Endodermal cell (in vitro differentiated cells): ENCODE data around the gene SSRP1. TPM values are rescaled to one million over a fixed set of nuclear protein-coding genes. Genes with fewer than 3 reads are reported as not detected.

ENCODE experiments used
- DNase-seq: peaks from one replicate; pipeline ENCODE4 v3.0.0-alpha.2; 2017
- H3K27ac ChIP-seq: 2 replicates; pipeline ENCODE4 v1.5.1; 2013; ENCODE audit warnings: mild to moderate bottlenecking, low read depth, low read length, moderate library complexity
- H3K27me3 ChIP-seq: 2 replicates; pipeline ENCODE4 v1.6.1; 2013; ENCODE audit warnings: mild to moderate bottlenecking, low read length, moderate library complexity; ENCODE audit not compliant: insufficient read depth, control insufficient read depth, poor library complexity, severe bottlenecking
- H3K36me3 ChIP-seq: 2 replicates; pipeline ENCODE4 v1.7.0; 2013; ENCODE audit warnings: mild to moderate bottlenecking, low read length, moderate library complexity; ENCODE audit not compliant: control insufficient read depth, insufficient read depth
- H3K4me1 ChIP-seq: one replicate; pipeline ENCODE4 v1.7.0; 2013; ENCODE audit warnings: low read length; ENCODE audit not compliant: control insufficient read depth, insufficient read depth
- H3K4me3 ChIP-seq: 2 replicates; pipeline ENCODE4 v1.5.1; 2013; ENCODE audit warnings: mild to moderate bottlenecking, low read length, moderate library complexity
- H3K9ac ChIP-seq: 2 replicates; pipeline ENCODE4 v1.6.1; 2013; ENCODE audit warnings: mild to moderate bottlenecking, low read length, moderate library complexity; ENCODE audit not compliant: poor library complexity, severe bottlenecking; ENCODE audit errors: extremely low read depth
- H3K9me3 ChIP-seq: 2 replicates; pipeline ENCODE4 v1.6.1; 2013; ENCODE audit warnings: mild to moderate bottlenecking, low read length, moderate library complexity; ENCODE audit not compliant: control insufficient read depth
- H3K27ac Mint-ChIP-seq: 2 replicates; pipeline ENCODE4 v1.8.0; 2020; ENCODE audit warnings: mixed read lengths
- H3K27me3 Mint-ChIP-seq: 2 replicates; pipeline ENCODE4 v1.8.0; 2021; ENCODE audit warnings: mild to moderate bottlenecking, mixed read lengths; ENCODE audit not compliant: insufficient read depth
- H3K36me3 Mint-ChIP-seq: 2 replicates; pipeline ENCODE4 v1.8.0; 2020; ENCODE audit warnings: low read depth, mixed read lengths
- H3K4me1 Mint-ChIP-seq: 2 replicates; pipeline ENCODE4 v1.8.0; 2020; ENCODE audit warnings: mixed read lengths
- H3K4me3 Mint-ChIP-seq: 2 replicates; pipeline ENCODE4 v1.8.0; 2020; ENCODE audit warnings: mild to moderate bottlenecking, moderate library complexity, mixed read lengths
- H3K9me3 Mint-ChIP-seq: 2 replicates; pipeline ENCODE4 v1.8.0; 2020; ENCODE audit warnings: mild to moderate bottlenecking, mixed read lengths
- WGBS, 2 experiments: methylation state at CpG; one replicate each; pipeline versions ENCODE4 v1.1.5 to v1.1.7; 2013; ENCODE audit warnings: missing lambda C conversion rate in 2 of 2, mixed read lengths in 1 of 2; ENCODE audit not compliant: insufficient coverage in 1 of 2, insufficient read length in 1 of 2; 5-methylcytosine and 5-hydroxymethylcytosine counted together
- total RNA-seq, 2 donors: library from RNA; stranded (reverse); fragmentation: NEBNext Ultra II Directional in 1 of 2; extraction: Animal tissue kit (Norgen Biotek cat#: 25700) in 1 of 2; gene quantifications; 2 replicates in 1 of 2; 3 replicates in 1 of 2; pipeline ENCODE4 v1.2.1, GENCODE V29; 2021
- TF ChIP-seq, protein P1 (sequence below): fragments of 200-600 bp; sonication (generic); conservative IDR thresholded peaks from 2 replicates; pipeline ENCODE4 v1.5.0; 2021; ENCODE audit warnings: antibody characterized with exemption, mild to moderate bottlenecking

SSRP1 gene
- total RNA-seq, 2 donors from 2014 or later, result 145 to 182 TPM

DNA sequence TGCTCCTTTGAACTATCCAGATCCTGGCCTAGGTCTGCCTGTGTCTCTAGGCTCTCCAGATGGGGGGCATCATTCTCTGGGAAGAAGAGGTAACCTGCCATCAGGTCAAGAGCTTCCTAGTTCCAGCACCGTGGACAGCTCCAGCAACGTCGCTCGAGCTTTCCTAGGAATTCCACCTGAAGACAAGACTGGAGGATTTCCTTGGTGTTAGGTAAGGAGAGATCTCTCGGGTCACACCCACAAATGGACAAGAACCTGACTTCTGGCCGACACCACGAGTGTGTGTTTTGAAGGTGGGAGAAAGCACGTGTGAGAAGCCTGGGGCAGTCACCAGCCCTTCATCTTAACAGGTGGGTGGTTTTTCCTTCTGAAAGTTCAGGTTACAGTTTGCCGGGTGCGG is 44.0 kb upstream of the SSRP1 start:
- peaks cover 60% of the 10 kb centered on the region for H3K27me3 Mint-ChIP-seq
- H3K36me3 Mint-ChIP-seq, result no peaks in the 10 kb centered on the region

DNA sequence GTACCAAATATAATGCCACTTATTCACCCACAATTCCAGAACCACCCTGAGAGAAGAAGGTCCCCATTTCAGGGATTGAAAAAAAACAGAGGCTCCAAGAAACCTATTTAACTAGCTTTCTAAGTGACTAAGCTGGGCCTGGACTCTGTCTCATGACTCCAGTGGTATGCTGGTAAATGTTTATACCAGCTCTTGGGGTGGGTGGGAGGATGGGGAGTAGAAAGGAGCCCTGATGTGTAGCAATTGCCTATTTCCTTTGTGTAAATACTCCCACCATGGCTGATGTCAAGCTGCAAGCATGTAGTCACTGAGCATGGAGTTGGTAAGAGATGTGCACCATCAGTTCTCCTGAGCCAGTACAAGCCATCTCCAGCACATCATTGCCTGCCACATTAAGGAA is 42.5 kb upstream of the SSRP1 start:
- Mint-ChIP-seq H3K4me3 (no peak overlapping the region), H3K27ac (no peak overlapping the region), H3K4me1 (no peaks in the 10 kb centered on the region), H3K9me3 (no peaks in the 10 kb centered on the region), H3K27me3 (peaks cover 68% of the 10 kb centered on the region), H3K36me3 (no peaks in the 10 kb centered on the region)
- H3K36me3 ChIP-seq, result no peaks in the 10 kb centered on the region
- TF ChIP-seq, protein P1, sequence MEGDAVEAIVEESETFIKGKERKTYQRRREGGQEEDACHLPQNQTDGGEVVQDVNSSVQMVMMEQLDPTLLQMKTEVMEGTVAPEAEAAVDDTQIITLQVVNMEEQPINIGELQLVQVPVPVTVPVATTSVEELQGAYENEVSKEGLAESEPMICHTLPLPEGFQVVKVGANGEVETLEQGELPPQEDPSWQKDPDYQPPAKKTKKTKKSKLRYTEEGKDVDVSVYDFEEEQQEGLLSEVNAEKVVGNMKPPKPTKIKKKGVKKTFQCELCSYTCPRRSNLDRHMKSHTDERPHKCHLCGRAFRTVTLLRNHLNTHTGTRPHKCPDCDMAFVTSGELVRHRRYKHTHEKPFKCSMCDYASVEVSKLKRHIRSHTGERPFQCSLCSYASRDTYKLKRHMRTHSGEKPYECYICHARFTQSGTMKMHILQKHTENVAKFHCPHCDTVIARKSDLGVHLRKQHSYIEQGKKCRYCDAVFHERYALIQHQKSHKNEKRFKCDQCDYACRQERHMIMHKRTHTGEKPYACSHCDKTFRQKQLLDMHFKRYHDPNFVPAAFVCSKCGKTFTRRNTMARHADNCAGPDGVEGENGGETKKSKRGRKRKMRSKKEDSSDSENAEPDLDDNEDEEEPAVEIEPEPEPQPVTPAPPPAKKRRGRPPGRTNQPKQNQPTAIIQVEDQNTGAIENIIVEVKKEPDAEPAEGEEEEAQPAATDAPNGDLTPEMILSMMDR, result no peak
- peaks cover 54% of the 10 kb centered on the region for H3K27me3 ChIP-seq
- H3K4me1 ChIP-seq, result no peaks in the 10 kb centered on the region
- no peak for DNase-seq
- no peaks in the 10 kb centered on the region for H3K9me3 ChIP-seq
- H3K4me3 ChIP-seq, result no peak overlapping the region
- H3K27ac ChIP-seq, result no peak overlapping the region
- H3K9ac ChIP-seq, result no peak overlapping the region

More for the DNA sequence above, 44.0 kb upstream of the SSRP1 start:
- 31 to 34% methylated on average over 7 to 10 of the region's 10 CpGs for WGBS, 2 experiments
- DNase-seq, result peak; percentile 93
- Mint-ChIP-seq H3K4me1 (no peaks in the 10 kb centered on the region), H3K4me3 (no peak overlapping the region), H3K9me3 (no peaks in the 10 kb centered on the region), H3K27ac (no peak overlapping the region)
- H3K27ac ChIP-seq, result no peak overlapping the region
- TF ChIP-seq, protein P1, result no peak
- no peak overlapping the region for H3K9ac ChIP-seq
- peaks cover 58% of the 10 kb centered on the region for H3K27me3 ChIP-seq
- H3K4me3 ChIP-seq, result no peak overlapping the region
- H3K4me1 ChIP-seq, result no peaks in the 10 kb centered on the region
- no peaks in the 10 kb centered on the region for H3K9me3 ChIP-seq
- H3K36me3 ChIP-seq, result no peaks in the 10 kb centered on the region

DNA sequence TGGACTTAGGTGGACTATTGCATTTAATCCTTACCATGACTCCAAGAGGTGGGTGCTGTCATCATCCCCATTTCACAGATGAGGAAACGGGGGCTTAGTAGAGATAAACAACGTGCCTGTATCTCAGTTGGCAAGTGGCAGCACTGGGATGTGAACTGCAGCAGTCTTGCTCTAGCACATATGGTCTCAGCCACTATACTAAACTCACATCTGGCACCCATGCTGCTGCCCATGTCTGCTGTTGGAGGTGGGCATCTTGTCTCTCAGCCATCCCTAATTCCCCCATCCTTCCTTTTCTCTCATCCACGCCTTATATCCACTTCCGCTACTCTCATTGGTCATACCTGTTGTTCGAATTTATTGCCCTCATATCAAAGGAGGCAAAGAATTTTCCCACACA is 41.4 kb upstream of the SSRP1 start:
- H3K4me1 Mint-ChIP-seq, result no peaks in the 10 kb centered on the region
- no peak overlapping the region for H3K27ac Mint-ChIP-seq
- H3K36me3 Mint-ChIP-seq, result no peaks in the 10 kb centered on the region
- no peak overlapping the region for H3K4me3 Mint-ChIP-seq
- H3K4me3 ChIP-seq, result no peak overlapping the region
- no peaks in the 10 kb centered on the region for H3K9me3 Mint-ChIP-seq
- no peak overlapping the region for H3K27ac ChIP-seq
- TF ChIP-seq, protein P1, result no peak
- no peak overlapping the region for H3K9ac ChIP-seq
- peaks cover 51% of the 10 kb centered on the region for H3K27me3 ChIP-seq
- no peaks in the 10 kb centered on the region for H3K9me3 ChIP-seq
- 77 to 88% methylated on average over 1 to 5 of the region's 5 CpGs for WGBS, 2 experiments
- H3K4me1 ChIP-seq, result no peaks in the 10 kb centered on the region
- DNase-seq, result no peak
- no peaks in the 10 kb centered on the region for H3K36me3 ChIP-seq
- H3K27me3 Mint-ChIP-seq, result peaks cover 69% of the 10 kb centered on the region
